Islet precursor cell (in vitro differentiated cells): ENCODE measurements around the gene STAT1.

Experiments
- DNase-seq: peaks from one replicate; pipeline ENCODE4 v3.0.0-alpha.2; 2018

STAT1 gene

GRCh38 chr2:190948671-190949070 lies 65.3 kb downstream of the STAT1 start:
- DNase-seq, result peak; percentile 56

- peak; percentile 61 for DNase-seq
Measured at GRCh38 chr2:190947711-190948251, 66.2 kb downstream of the STAT1 start.

- no peak for DNase-seq
Measured at GRCh38 chr2:190947141-190947540, 66.8 kb downstream of the STAT1 start.

GRCh38 chr2:190943706-190944105 lies 70.3 kb downstream of the STAT1 start:
- no peak for DNase-seq

- DNase-seq, result no peak
Measured at GRCh38 chr2:190942697-190943096, 71.3 kb downstream of the STAT1 start.

- DNase-seq, result no peak
Measured at GRCh38 chr2:190941571-190941970, 72.4 kb downstream of the STAT1 start.

- no peak for DNase-seq
Measured at GRCh38 chr2:190940454-190940853, 73.5 kb downstream of the STAT1 start.

GRCh38 chr2:190938771-190939335 lies 75.1 kb downstream of the STAT1 start:
- no peak for DNase-seq

- no peak for DNase-seq
Measured at GRCh38 chr2:190935054-190935453, 78.9 kb downstream of the STAT1 start.

- no peak for DNase-seq
Measured at GRCh38 chr2:190933361-190933760, 80.6 kb downstream of the STAT1 start.

- DNase-seq, result no peak
Measured at GRCh38 chr2:190932514-190932913, 81.5 kb downstream of the STAT1 start.

- no peak for DNase-seq
Measured at GRCh38 chr2:190930411-190930810, 83.6 kb downstream of the STAT1 start.

GRCh38 chr2:190929919-190930318 lies 84.1 kb downstream of the STAT1 start:
- DNase-seq, result no peak

GRCh38 chr2:190927301-190927700 lies 86.7 kb downstream of the STAT1 start:
- DNase-seq, result peak; percentile 65

- DNase-seq, result no peak
Measured at GRCh38 chr2:190922376-190922775, 91.6 kb downstream of the STAT1 start.

- no peak for DNase-seq
Measured at GRCh38 chr2:190920085-190920484, 93.9 kb downstream of the STAT1 start.
